GM12872 (cell line): Measurements from ENCODE around the gene E2F1.

Experiments used
- CTCF ChIP-seq: IDR thresholded peaks from 3 replicates; pipeline ENCODE4 v1.5.1; 2011; ENCODE audit warnings: low read depth, mild to moderate bottlenecking, low read length, moderate library complexity; ENCODE audit not compliant: insufficient read depth

E2F1 gene

GRCh38 chr20:33728463-33728862 lies 42.3 kb upstream of the E2F1 start:
- no peak for TF ChIP-seq CTCF

GRCh38 chr20:33727806-33728205 lies 41.6 kb upstream of the E2F1 start:
- TF ChIP-seq CTCF = no peak

- no peak for TF ChIP-seq CTCF
These were observed 40.9 kb upstream of the E2F1 start for GRCh38 chr20:33727115-33727479.

- no peak for TF ChIP-seq CTCF
These were observed 39.6 kb upstream of the E2F1 start for GRCh38 chr20:33725607-33726264.

- no peak for TF ChIP-seq CTCF
These were observed 38.4 kb upstream of the E2F1 start for GRCh38 chr20:33724439-33725094.

- TF ChIP-seq CTCF = no peak
These were observed 35.4 kb upstream of the E2F1 start for GRCh38 chr20:33721391-33722140.

GRCh38 chr20:33719989-33720709 lies 34.0 kb upstream of the E2F1 start, which contains the start of gene PXMP4:
Gene PXMP4, minus strand, starts transcription at chr20:33720310. Its CDS starts 103 bp downstream, at chr20:33720207.
- no peak for TF ChIP-seq CTCF
